ENCODE results near the gene NID2.

The NID2 gene

GRCh38 chr14:52052288-52052943, 16.4 kb downstream of the NID2 start:
- Histone ChIP-seq H3K9me3 (no peaks in the 10 kb centered on the region), H3K4me1 (peaks cover 0 to 65% (median 31%) of the 10 kb centered on the region in 4 donors), H3K36me3 (no peaks in the 10 kb centered on the region), H3K27me3 (no peaks in the 10 kb centered on the region), H3K4me3 (no peak overlapping the region), H3K27ac (peak overlapping the region; percentile 30 to 47)
- no peak for TF ChIP-seq CTCF (IDR thresholded peaks at IDR 0.05)
- peak in 1 of 2 donors; percentile 44 for DNase-seq
- intact Hi-C loops (cut with DNase I; ENCODE audit: low total_unique reads), result no loop called here

DNA sequence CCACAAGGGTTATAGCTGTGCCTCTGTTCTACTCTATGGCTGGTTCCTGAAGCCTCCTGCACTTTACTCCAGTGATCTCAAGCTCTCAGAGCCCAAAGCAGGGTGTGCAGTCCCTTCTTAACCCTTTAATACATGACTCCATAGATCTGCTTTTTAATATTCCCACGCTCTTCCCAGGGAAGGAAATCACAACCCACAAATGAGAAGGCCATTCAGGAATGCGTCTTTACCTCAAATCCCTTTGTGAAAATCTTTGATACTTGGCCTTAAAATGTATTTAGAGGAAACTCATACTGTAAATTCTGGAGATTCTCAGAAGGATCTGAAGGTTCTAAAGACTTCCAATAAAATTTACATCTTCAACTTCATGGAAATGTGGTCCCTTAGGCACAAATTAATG, 17.0 kb downstream of the NID2 start:
- H3K27ac ChIP-seq, result peak overlapping the region; percentile 30 to 47
- intact Hi-C loops (cut with DNase I; ENCODE audit: low total_unique reads), result no loop called here
- H3K27me3 ChIP-seq, result no peaks in the 10 kb centered on the region
- no peaks in the 10 kb centered on the region for H3K36me3 ChIP-seq
- no peaks in the 10 kb centered on the region for H3K9me3 ChIP-seq
- no peak for DNase-seq
- no peak overlapping the region for H3K4me3 ChIP-seq
- no peak for TF ChIP-seq CTCF (IDR thresholded peaks at IDR 0.05)
- H3K4me1 ChIP-seq, result peaks cover 0 to 71% (median 32%) of the 10 kb centered on the region in 4 donors

GRCh38 chr14:52051251-52051650, 17.6 kb downstream of the NID2 start:
- Histone ChIP-seq H3K36me3 (no peaks in the 10 kb centered on the region), H3K27me3 (no peaks in the 10 kb centered on the region), H3K4me3 (no peak overlapping the region), H3K4me1 (peaks cover 0 to 77% (median 37%) of the 10 kb centered on the region in 4 donors), H3K27ac (peak overlapping the region; percentile 30 to 47), H3K9me3 (no peaks in the 10 kb centered on the region)
- no peak for DNase-seq
- TF ChIP-seq CTCF (IDR thresholded peaks at IDR 0.05), result no peak
- intact Hi-C loops (cut with DNase I; ENCODE audit: low total_unique reads), result no loop called here

DNA sequence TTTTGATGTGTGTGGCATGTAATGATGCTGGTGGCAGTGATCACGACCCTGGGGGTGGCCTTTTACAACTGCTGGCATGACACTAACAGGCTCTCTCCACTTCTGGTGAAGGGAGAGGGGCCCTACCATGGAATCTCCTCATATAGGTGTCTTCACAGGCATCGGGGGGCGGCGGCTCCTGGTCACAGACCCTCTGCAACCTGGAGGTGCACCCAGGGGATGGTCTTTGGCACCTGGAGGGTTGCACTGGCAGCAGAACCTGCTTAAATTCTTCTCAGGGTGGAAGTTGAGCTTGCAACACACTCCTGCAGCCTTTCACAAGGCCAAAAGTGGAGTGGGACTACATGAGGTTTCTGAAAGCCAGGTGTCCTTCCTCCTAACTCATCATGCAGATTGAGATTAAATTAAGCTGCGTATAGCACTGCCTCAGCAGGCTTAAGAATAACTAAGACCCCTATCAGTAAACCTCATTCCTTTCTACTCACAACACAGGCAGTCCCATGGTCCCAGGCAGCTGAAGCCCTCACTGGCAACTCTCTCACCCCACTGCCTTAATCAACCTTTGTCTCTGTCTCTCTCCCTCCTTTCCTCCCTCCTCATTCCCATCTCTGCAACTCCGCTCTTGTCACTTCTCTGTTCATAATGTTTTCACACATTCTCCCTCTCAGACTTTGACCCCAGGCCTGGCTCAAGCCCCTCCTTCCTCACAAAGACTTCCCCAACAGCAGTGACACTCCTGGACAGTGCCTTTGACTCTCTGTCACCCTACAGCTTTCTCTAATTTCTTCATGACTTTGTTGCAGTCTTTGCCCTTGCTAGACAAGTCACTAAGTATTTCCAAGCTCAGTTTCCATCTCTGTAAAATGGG, 18.9 kb downstream of the NID2 start:
- H3K36me3 ChIP-seq, result no peaks in the 10 kb centered on the region
- TF ChIP-seq CTCF (IDR thresholded peaks at IDR 0.05), result no peak
- intact Hi-C loops (cut with DNase I; ENCODE audit: low total_unique reads), result no loop called here
- H3K4me1 ChIP-seq, result peaks cover 0 to 90% (median 43%) of the 10 kb centered on the region in 4 donors
- H3K27ac ChIP-seq, result peak overlapping the region in 1 of 2 donors; percentile 47
- no peaks in the 10 kb centered on the region for H3K27me3 ChIP-seq
- no peak overlapping the region for H3K4me3 ChIP-seq
- H3K9me3 ChIP-seq, result no peaks in the 10 kb centered on the region
- no peak for DNase-seq

GRCh38 chr14:52049271-52049670, 19.6 kb downstream of the NID2 start:
- DNase-seq, result no peak
- H3K27ac ChIP-seq, result peak overlapping the region; percentile 25 to 47
- no peak for TF ChIP-seq CTCF (IDR thresholded peaks at IDR 0.05)
- peaks cover 0 to 96% (median 48%) of the 10 kb centered on the region in 4 donors for H3K4me1 ChIP-seq
- no peaks in the 10 kb centered on the region for H3K36me3 ChIP-seq
- no peaks in the 10 kb centered on the region for H3K27me3 ChIP-seq
- intact Hi-C loops (cut with DNase I; ENCODE audit: low total_unique reads), result no loop called here
- no peak overlapping the region for H3K4me3 ChIP-seq
- H3K9me3 ChIP-seq, result no peaks in the 10 kb centered on the region

All from tibial artery (tissue), 4 donors.